Stimulated activated CD4-positive, alpha-beta T cell treated with anti-CD3 and anti-CD28 coated beads, Interleukin-4, amount 100 ng/mL, for 4 hours (primary cell): Measurements from ENCODE around the gene PHACTR3.

Experiments used
- DNase-seq, 2 experiments: peaks; one replicate each; pipeline ENCODE4 v3.0.0-alpha.2; 2020

Gene PHACTR3

DNA sequence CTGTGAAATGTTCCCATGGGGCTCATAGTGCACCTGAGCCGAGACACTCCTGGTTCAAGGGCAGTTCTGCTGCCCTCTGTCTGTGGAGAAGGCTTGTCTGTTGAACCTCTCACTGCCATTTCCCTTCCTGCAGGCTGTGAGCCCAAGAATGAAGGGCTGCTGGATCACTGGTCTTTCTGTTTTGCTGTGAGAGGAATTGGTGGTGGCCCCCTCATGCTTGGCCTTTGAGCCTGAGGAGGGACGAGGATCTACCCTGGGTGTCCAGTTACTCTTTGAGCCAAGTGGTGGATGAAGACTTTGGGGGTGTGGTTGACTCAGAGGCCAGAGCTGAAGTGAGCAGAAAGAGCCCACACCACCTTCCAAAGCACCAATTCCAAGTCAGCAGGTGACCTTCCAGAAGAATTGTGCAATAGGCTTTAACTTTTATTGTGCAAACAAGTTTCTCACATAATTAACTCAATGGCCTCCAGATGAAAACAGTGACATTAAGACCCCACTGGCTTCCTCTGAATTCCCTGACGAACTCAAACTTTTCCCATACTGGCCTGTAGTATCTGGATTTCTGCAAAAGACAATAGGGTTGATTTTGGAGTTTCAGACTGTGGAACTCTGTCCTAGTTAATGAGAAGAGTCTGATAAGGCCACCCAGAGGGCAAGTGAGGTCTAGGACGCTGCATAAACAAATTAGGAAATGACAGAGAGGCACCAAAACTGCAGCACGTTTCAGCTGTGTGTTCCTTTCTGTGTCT lies 101.5 kb downstream of the PHACTR3 start:
- DNase-seq: no peak

DNA sequence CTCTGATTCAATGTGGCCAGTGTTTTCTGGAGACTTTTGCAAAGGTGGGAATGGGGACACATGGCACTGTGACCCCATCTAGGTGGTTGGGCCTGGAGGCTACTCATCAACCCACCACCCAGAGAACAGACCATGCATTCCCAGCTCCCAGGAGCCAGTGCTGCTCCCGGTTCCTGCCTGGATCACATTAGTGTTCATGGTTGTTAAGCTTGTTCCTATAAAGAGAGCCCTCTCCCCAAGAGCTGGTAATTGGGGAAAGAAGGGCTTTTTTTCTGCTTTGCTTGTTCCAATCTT lies 102.0 kb downstream of the PHACTR3 start:
- DNase-seq: no peak

DNA sequence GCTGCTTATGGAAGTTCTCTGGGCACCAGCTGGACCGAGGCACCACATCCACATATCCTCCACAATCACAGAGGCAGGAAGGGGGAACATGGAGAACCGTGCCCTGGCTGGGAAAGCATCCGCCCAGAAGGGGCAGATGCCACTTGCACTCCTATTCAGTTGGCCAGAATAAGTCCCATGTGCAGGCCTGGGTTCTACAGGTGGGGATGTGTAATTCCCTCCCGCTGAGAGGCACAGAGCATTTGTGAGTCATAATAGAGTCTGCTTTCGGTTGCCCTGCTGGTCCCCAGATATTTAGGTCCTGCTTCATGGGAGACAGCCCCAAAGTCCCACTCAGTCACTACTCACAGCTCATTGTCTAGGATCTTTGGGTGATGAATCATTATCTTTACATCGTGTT lies 104.0 kb downstream of the PHACTR3 start:
- no peak for DNase-seq

- no peak for DNase-seq
Measured at GRCh38 chr20:59709636-59710035, 105.3 kb downstream of the PHACTR3 start.

DNA sequence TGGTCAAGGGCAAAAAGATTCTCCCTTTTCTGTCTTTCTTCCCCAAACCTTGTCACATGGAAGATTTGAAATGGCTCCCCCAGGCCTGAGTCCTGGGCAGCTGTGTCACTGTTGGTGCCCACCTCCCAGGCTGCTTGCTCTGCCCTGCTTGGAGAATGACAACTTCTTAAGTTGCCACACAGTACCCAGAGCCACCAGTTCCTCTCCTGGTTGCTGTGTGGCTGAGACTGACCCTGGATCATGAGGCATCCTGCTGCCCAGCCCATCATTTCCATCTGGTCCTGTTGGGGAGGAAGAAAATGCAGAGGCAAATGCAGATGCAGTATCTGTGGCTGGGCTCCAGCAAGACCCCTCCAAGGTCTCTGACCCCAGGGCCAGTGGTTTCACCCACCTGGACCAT lies 113.7 kb downstream of the PHACTR3 start:
- DNase-seq: no peak

- no peak for DNase-seq
Measured at GRCh38 chr20:59718751-59719150, 114.4 kb downstream of the PHACTR3 start.

DNA sequence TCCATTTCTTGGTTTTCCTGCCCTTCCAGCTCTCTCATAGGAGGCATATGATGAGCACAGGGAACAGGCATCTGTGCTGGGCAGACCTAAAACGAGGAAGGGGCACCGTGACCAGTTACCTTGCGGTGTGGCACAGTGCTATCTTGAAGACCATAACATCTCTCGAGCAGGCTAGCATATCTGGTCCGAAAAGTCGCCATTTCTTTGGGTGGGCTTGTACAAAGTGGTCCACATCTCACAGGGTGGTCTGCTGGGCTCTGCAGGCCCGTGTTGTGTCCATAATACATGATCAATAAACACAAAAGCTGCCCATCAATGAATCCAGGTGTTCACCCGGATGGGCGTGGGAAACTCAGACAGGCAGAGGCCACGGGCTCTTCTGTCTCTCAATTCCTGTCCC lies 115.7 kb downstream of the PHACTR3 start:
- DNase-seq: no peak

DNA sequence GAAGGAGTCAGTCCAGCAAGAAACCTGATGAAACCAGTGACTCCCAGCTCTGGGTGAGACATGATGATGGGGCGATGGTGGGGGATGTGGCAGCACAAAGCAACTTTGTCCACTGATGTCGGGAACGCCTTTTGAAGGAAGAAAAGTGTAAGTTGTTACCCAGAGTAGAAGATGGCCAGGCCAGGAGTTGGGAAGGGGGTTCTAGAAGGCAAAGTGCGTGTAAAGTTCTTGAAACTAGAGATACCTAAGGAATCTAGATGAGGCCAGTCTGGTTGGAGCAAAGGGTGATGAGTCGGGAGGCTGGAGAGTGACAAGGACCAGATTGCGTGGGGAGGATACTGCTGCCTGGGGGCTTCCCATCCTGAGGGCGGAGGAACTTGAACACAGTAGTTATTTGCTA lies 117.0 kb downstream of the PHACTR3 start:
- DNase-seq: no peak

DNA sequence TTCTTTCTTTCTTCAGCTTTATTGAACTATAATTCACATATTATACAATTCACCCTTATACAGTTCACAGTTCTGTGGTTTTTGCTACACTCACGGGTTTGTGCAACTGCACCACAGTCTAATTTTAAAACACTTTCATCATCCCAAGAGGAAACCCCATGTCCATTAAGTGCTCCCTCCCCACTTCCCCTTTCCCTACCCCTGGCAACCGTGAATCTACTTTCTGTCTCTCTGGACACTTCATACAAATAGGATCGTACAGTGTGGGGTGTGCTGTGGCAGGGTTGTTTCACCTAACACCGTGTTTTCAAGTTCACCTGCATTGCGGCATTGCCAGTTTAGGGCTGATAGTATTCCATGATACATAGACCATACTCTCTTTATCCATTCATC lies 118.8 kb downstream of the PHACTR3 start:
- DNase-seq: no peak

- no peak for DNase-seq
Measured at GRCh38 chr20:59723607-59724456, 119.5 kb downstream of the PHACTR3 start.

GRCh38 chr20:59724457-59725366 lies 120.4 kb downstream of the PHACTR3 start:
- no peak for DNase-seq

GRCh38 chr20:59725476-59726280 lies 121.3 kb downstream of the PHACTR3 start:
- no peak for DNase-seq

DNA sequence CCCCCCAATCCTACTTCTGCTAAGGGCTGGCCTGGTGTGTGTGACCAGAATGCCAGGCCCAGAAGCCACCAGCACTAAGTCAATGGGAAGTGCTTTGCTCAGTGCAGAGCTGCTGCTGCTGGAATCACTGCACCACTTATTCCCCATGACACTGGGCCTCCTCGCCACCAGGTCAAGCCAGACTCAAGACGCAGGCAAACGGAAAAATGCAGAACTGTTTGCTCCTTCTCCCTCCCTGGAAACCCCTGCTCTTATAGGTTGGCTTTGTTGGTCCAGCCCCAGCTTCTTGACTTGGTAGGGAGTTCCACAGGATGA lies 121.9 kb downstream of the PHACTR3 start:
- no peak for DNase-seq

- no peak for DNase-seq
Measured at GRCh38 chr20:59728722-59729430, 124.5 kb downstream of the PHACTR3 start.

- no peak for DNase-seq
Measured at GRCh38 chr20:59729506-59729905, 125.2 kb downstream of the PHACTR3 start.

- no peak for DNase-seq
Measured at GRCh38 chr20:59730722-59731121, 126.4 kb downstream of the PHACTR3 start.

- DNase-seq: no peak
Measured at GRCh38 chr20:59731376-59731775, 127.0 kb downstream of the PHACTR3 start.

DNA sequence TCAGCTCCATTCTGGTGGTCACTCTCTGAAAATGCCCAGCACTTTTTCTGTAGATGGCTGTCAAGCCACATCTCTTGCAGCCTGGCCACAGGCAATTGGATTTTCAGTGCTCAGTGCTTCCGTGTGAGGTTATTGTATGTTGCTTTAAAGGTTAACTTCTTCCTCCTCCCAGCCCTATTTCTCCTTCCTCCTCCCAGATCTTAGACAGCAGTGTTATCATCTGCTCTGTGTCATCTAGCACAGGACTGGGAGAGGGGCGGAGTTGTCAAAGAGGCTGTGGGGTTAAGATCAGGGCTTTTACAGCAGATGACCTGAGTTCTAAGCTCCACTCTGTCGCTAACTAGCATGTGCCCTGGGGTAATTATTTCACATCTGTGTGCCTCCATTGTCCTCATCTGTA lies 129.0 kb downstream of the PHACTR3 start:
- no peak for DNase-seq

GRCh38 chr20:59735486-59735885 lies 131.1 kb downstream of the PHACTR3 start:
- no peak for DNase-seq

DNA sequence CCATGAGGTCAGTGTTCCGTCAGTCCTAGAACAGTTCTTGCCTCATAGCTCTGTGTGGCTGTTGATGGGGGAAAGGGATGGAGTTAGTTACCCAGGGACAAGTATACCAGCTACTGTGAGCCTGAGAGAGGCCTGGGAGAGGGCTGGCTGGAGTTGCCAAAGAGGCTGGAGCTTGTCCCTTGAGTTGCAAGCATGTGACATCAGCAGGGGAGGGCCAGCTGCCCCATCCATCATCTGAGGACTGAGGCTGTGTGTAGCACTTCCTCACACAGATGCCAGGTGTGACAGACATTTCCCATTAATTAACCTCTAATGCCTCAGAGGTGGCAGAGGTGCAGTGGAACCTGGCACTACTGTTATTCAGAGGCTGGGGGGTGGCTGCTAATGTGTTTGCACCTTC lies 131.6 kb downstream of the PHACTR3 start:
- no peak for DNase-seq

DNA sequence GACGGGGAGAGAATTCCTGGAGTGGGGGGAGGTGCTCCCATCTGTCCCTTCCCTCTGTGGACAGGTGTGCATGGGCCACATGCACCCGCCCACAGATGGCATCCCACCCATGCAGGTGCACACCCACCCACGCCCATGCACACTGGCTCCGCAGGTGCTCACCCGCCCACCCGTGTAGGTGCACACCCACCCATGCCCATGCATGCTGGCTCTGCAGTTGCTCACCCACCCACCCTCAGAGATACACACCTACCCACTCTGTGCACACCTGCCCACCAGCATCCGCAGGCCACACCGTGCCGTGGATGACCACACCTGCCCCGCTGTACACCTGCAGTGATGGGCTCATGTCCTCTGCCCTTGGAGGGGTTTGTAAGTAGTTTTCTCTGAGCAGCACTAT lies 132.0 kb downstream of the PHACTR3 start:
- DNase-seq: no peak

GRCh38 chr20:59737073-59737666 lies 132.8 kb downstream of the PHACTR3 start:
- no peak for DNase-seq
